Adrenal gland (tissue), 5 donors: ENCODE data around the gene TADA2B.

Experiments used
- CTCF ChIP-seq, 6 experiments: fragments of 450-650 bp in 4 of 6; fragments of 200-600 bp in 2 of 6; sonication (generic) in 1 of 6; IDR thresholded peaks; 1 replicate in 5 of 6; 2 replicates in 1 of 6; pipeline versions ENCODE4 v1.5.1 to v1.8.0; 2016 to 2021; ENCODE audit warnings: antibody characterized with exemption in 6 of 6, mild to moderate bottlenecking in 2 of 6, moderate library complexity in 1 of 6
- POLR2A ChIP-seq, 2 donors: fragments of 450-650 bp; IDR thresholded peaks; one replicate each; pipeline ENCODE4 v1.6.1; 2017; ENCODE audit warnings: antibody characterized with exemption in 2 of 2, mild to moderate bottlenecking in 2 of 2, moderate library complexity in 1 of 2
- donor health status: DM: no; HTN: no; CAD: no.

DNA sequence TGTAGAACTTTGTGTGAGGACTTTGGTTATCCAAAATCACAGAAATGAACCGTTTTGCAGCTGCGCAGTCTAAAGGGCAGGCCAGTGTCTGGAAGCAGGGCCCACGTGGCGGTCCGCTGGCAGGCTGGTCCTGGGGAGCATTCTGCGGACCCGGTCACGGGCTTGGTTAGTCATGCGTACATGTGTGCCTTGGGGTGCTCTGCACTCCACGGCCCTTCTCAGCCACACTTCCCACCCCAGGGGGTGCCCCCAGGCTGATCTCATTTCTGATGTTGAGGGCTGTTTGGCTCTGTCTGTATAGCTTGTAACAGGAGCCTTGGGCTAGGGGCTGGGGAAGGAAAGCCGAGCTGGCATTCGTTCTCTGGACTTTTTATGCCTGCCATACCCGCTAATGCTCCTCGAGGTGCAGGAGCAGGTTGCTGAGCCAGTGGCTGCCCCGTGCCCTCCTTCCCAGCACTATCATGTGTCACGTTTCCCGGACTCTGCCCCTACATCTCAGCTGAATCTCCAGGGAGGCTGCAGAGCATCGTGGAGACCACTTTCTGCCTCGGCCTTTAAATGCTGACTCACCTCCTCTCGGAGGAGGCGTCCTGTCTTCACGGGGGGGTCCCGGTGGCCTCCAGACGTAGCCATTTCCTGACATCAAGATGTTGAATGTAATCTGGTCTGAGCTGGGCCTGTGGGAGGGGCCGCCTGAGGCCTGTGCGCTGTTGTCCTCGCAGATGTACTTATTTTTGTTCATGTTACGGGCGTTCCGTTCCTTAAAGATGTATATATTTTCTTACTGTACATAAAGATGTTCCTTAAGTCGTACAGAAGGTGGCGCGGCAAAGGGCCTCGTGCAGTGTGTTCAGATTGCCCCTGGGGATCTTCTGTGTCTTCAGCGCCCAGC is 11.4 kb upstream of the TADA2B start:
- TF ChIP-seq POLR2A (IDR thresholded peaks at IDR 0.05) = no peak
- TF ChIP-seq CTCF (IDR thresholded peaks at IDR 0.05) = no peak
